GM19193 (cell line): ENCODE data around the gene C1orf35.

Experiments used
- POLR2A ChIP-seq: IDR thresholded peaks from 4 replicates; pipeline ENCODE4 v1.6.1; 2011; ENCODE audit not compliant: insufficient read depth, insufficient read length; ENCODE audit errors: extremely low read depth

C1orf35 gene

GRCh38 chr1:228071839-228072657 lies 31.1 kb downstream of the C1orf35 start:
- no peak for TF ChIP-seq POLR2A

- no peak for TF ChIP-seq POLR2A
These were observed 32.3 kb downstream of the C1orf35 start for GRCh38 chr1:228070851-228071250.

- no peak for TF ChIP-seq POLR2A
These were observed 33.0 kb downstream of the C1orf35 start for GRCh38 chr1:228070173-228070572.

GRCh38 chr1:228068359-228068758 lies 34.8 kb downstream of the C1orf35 start:
- TF ChIP-seq POLR2A, result no peak

- no peak for TF ChIP-seq POLR2A
These were observed 36.1 kb downstream of the C1orf35 start for GRCh38 chr1:228066891-228067654.

- TF ChIP-seq POLR2A, result no peak
These were observed 36.7 kb downstream of the C1orf35 start for GRCh38 chr1:228066416-228066815.

GRCh38 chr1:228065543-228066347 lies 37.4 kb downstream of the C1orf35 start:
- no peak for TF ChIP-seq POLR2A

- no peak for TF ChIP-seq POLR2A
These were observed 38.2 kb downstream of the C1orf35 start for GRCh38 chr1:228064741-228065542.

- TF ChIP-seq POLR2A, result no peak
These were observed 38.8 kb downstream of the C1orf35 start for GRCh38 chr1:228064296-228064695.

GRCh38 chr1:228063251-228064191 lies 39.6 kb downstream of the C1orf35 start:
- TF ChIP-seq POLR2A, result no peak

GRCh38 chr1:228062812-228063211 lies 40.3 kb downstream of the C1orf35 start:
- TF ChIP-seq POLR2A, result no peak

GRCh38 chr1:228062085-228062791 lies 40.9 kb downstream of the C1orf35 start:
- no peak for TF ChIP-seq POLR2A

- TF ChIP-seq POLR2A, result no peak
These were observed 41.6 kb downstream of the C1orf35 start for GRCh38 chr1:228061411-228062084.
